Endometrium (tissue), 2 donors: ENCODE results near the gene DHRS4L2.

Experiments
- FAIRE-seq: peaks from 2 replicates; lab custom pipeline; 2012; peaks lifted over from hg19 to GRCh38; lab: Jason Lieb, UNC
- donor health status: control.
- donor health status: control.

The DHRS4L2 gene

GRCh38 chr14:24053548-24054323 lies 65.0 kb downstream of the DHRS4L2 start:
- FAIRE-seq: no peak

- FAIRE-seq: no peak
These were observed 65.6 kb downstream of the DHRS4L2 start for GRCh38 chr14:24054324-24054641.

GRCh38 chr14:24054646-24055045 lies 65.9 kb downstream of the DHRS4L2 start:
- no peak for FAIRE-seq
